ENCODE measurements around the gene RIMS4.
"Not testable (repeated sequence)": the region's sequence is repeated elsewhere in the genome, so short reads cannot be mapped to it uniquely, and the experiment has no call there.

RIMS4 gene

DNA sequence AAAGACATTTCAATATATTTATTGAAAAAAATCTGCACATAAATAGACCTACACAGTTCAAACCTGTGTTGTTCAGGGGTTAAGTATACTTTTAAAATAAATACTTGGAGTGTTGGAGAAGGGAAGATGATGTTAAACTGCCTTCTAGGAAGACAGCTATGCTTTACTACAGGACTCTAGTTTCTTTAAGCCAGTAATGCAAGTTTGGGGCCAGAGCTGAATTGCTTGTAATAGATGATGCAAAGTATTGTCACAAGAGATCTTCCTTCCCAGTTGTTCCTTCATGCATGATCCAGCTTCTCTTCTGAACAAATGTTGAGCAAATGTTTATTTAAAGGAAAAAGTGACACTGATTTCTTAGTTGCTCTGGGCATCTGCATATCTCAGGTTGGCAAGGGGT lies 20.2 kb upstream of the RIMS4 start:
- DNase-seq (ENCODE audit: low read depth): no peak

DNA sequence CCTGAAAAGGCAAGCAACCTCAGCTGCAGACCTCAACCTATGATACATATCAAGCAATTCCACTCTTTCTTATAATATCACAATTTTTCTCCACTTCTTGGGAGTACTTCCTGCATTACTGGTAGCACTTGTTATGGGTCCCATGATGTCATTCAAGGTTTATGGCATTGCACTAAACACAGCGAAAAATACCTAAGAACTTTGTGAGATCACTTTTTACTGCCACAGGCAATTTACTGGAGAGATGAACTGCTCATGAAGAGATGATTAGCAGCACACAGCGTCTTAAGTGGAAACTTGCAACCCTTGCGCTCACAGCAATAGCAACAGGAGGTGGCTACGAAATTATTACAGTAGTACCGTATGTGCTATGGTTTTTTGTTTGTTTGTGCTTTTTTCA lies 19.3 kb upstream of the RIMS4 start:
- DNase-seq (ENCODE audit: low read depth): no peak

DNA sequence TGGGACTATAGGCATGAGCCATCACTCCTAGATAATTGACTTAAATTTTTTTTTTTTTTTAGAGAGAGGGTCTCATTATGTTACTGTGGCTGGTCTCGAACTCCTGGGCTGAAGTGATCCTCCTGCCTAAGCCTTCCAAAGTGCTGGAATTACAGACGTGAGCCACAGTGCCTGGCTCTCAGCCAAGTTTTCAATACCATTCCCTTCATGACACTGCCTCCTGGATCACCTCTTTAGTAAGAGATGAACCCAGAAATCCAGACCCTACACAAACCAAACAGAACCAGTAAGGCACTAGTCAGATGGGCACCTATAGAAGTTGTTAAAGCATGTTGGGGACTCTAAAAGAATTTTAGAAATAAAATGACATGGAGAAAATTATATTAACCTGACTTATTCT lies 18.3 kb upstream of the RIMS4 start:
- no peak for DNase-seq (ENCODE audit: low read depth)

DNA sequence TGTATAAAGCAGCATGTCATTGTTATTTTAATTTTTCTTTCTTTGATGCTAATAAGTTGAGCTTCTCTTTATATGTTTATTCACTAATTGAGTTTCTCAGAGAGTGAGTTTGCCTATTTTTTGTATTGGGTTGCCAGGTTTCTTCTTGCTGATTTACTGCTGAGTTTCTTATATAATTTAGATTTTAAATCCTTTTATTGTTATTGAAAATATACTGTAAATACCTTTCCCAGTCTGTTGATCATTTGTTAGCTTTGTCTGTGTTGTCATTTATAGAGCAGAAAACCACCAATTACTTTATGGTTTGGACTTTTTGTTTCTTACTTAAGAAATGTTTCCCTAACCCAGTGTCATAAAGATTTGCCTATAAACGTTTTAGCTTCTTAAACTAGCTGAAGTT lies 17.1 kb upstream of the RIMS4 start:
- no peak for DNase-seq (ENCODE audit: low read depth)

DNA sequence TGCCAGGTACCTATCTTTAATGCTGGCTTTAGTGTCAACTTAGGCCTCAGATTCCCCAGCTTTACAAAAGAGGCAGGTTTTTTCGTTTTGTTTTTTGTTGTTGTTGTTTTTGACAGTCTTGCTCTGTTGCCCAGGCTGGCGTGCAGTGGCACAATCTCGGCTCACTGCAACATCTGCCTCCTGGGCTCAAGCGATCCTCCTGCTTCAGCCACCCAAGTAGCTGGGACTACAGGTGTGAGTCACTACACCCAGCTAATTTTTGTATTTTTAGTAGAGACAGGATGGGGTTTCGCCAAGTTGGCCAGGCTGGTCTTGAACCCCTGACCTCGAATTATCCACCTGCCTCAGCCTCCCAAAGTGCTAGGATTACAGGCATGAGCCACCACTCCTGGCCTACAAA lies 11.2 kb upstream of the RIMS4 start:
- DNase-seq (ENCODE audit: low read depth): not testable (repeated sequence)

DNA sequence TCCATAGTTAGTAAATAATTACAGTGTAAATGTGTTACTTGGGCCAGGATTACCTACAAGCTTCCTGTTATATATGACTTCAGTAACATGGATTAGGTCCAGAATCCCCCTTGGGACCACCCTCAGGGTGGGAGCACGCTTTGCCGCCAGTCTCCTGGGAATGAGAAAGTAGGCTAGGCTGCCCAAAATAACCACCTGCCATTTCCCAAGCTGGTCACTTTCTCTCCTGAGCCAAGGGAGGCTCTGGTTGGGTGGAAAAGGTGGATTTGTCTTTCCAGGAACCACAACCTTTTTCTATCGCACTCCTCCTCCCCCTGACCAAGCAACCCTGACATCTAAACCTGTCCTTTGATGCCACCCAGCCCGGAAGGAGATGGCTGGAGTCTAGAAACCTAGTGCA lies 9.6 kb upstream of the RIMS4 start:
- no peak for DNase-seq (ENCODE audit: low read depth)

DNA sequence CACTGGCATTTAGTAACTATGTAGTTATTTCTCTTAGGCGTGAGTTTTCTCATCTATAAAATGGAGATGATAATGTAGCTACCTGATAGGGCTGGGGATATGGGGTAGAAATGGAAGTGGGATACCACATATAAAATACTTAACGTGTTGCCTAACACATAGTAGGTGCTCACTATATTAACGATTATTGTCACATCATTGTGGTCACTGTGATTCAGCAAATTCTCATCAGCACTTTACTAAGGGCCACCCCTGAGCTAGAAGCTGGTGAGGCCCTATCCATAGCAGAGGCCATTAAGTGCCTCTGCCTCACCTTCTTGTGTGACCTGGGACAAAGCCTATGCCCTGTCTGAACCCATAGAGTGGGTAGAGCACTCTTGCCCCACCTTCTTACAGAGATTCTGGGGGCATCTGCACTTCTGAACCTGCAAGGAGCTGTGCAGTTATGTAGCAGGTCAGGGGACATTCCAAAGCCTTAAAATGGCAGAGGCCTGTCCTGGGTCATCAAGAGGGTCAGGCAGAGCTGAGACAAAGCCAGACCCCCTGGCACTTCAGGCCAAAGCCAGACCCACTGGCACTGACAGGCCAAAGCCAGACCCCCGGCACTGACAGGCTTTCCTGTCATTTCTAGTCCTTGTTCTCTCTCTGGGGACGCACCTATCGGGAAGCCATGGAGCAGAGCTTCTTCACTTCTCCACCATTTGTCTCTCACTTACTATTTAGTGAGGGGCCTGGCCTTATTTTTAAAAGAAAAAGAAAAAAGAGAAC lies 7.0 kb upstream of the RIMS4 start:
- no peak for DNase-seq (ENCODE audit: low read depth)

DNA sequence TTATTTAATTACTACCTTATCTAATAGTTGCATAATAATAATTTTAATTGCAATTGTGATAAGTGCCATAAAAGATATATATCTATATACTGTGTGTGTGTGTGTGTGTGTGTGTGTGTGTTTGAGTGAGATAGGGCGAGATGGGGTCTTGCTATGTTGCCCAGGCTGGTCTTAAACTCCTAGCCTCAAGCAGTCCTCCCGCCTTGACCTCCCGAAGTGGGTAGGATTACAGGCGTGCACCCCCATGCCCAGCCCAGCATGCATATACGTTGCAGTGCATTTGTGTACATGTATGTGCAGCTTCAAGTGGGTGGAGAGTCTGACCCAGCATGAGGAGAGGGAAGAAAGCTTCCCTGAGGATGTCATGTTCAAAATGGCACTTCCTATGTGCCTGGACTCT lies 4.6 kb upstream of the RIMS4 start:
- DNase-seq (ENCODE audit: low read depth): no peak

DNA sequence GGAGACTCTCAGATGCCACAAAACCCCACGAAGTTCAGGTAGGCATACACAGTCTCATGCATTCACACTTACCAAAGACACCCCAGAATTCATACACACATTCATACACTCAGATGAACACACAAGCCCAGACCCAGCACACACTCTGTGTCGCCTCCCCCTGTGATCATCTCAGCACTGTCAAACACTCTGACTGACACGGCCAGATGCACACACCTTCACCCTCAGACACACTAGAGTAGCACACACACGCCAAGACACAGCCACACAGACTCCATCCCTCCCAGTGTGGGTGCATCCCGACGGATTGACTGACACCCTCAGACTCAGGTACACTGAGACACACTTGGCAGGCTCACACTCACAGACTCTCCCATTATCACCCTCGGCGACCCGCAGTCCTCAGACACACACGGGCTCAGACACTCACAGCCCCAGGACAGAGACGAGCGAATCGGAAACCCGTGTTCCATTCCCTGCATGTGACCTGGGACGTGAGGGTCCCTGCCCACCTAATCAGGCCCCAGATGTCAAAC lies 872 bp upstream of the RIMS4 start:
- DNase-seq (ENCODE audit: low read depth): no peak

DNA sequence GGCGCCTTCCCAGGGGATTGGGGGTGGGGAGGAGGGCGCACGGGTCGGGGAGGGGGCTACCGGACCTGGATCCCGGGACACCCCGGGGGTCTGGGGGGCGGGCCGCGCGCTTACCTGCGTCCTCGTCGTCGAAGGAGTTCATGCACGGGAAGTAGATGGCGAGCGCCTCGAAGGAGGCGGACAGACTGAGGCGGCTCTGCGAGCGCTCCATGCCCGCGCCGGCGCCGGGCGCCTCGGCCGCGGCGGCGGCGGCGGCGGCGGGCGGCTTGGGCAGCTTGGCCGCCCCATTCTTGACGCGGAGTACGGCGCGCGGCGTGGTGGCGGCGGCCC lies 320 bp downstream of the RIMS4 start:
- DNase-seq (ENCODE audit: low read depth): no peak

DNA sequence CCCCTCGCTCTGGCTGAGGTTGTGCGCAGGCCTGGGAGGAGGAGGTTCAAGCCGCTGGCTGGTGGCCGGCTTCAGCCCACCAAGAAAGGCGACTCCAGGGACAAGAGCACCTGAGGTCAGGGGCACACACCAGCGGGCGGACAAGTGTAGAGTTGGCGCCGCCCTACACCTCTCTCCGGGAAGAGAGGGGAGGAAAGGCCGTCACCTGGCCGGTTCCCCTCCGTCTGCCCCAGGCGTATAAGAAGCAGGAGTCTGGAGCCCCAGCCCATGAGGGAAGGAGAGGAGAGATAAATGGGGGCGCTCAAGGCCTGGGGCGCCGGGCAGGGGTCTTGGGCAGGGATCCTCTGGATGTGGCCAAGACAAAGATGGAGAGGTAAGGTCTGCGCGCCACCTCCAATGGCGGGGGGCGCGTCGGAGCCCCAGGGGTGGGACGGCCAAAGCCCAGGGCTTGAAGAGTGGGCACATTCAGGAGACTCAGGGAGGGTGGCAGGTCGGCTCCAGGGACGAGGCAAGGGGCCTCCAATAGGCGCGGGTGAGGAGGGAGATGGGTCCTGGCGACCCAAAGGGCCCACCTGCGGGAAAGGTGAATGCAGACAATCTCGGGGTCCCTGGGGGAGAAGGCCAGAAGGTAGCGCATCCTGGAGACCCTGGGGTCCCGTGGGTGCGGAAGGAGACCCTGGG lies 826 bp downstream of the RIMS4 start:
- no peak for DNase-seq (ENCODE audit: low read depth)

DNA sequence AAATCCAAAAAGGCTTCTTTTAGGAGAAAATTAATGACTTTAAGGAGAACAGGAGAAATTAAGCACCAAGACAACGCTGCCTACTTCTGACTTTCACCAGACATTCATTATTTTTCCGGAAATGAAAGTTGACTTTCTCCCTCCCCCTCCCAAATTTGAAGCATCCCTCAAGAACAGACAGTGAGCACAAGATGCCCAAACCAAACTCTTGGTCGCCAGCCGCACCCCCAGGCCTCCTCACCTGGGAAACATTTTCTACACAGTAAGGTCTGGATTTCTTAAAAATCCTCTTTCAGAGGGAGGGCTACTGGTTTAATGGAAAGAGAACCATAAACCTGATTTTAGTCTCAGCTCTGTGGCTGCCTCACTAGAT lies 2.7 kb downstream of the RIMS4 start:
- DNase-seq (ENCODE audit: low read depth): no peak

DNA sequence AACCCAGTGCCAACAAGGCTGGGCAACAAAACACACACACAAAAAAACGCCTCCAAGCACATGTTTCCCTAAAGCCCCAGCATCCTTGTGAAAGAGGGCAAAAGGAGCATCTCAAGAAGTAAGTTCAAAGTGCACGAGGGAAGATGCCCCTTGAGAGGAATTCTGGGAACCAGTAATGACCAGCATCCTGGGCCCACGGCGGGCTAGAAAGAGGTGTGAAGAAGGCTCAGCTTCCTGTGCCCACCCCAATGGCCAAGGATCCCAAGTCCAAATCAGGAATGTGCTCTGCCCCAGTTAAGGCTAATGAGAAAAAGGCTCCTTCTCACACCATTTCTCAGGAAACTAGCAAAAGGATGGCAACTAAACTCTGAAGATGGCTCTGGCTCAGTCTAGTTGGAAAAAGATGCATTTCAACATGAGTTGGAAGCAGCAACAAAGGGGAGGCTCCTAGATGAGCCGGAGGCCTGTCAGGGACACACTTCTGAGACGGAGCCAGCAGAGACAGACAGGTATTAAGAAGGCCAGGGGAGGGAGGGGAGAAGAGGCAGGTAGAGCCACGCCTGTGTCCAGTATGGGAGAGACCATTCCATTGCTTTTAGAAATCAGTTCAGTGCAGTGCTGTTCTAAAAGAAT lies 3.2 kb downstream of the RIMS4 start:
- no peak for DNase-seq (ENCODE audit: low read depth)

DNA sequence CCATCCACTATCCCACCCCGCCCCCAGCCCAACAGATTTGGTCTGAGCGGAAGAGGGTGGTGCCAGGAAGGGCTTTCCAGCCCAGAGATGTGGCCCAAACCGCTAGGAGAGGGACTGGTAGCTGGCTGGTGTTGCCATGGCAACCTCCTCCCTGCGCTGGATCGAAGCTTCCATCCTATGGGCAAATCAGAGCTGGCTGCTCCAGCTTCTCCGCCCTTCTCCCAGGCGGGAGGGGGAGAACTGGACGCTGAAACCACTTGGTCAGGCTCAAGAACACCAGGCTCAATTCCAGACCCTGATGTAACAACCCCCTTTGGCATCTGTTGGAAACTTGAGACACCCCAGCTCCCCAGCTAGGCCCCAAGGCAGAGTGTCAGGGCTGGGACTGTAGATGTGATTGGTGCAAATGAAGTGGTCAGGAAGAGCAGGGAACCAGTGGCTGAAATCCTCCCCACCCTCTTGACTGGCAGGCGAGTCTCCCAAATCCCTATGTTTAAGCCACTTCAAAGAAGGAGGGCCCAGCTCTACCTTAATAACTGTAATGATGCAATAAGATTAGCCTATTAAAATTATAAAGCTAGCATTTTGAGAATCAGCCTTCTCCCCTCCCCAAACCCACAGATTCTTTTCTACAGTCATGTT lies 4.2 kb downstream of the RIMS4 start:
- no peak for DNase-seq (ENCODE audit: low read depth)

DNA sequence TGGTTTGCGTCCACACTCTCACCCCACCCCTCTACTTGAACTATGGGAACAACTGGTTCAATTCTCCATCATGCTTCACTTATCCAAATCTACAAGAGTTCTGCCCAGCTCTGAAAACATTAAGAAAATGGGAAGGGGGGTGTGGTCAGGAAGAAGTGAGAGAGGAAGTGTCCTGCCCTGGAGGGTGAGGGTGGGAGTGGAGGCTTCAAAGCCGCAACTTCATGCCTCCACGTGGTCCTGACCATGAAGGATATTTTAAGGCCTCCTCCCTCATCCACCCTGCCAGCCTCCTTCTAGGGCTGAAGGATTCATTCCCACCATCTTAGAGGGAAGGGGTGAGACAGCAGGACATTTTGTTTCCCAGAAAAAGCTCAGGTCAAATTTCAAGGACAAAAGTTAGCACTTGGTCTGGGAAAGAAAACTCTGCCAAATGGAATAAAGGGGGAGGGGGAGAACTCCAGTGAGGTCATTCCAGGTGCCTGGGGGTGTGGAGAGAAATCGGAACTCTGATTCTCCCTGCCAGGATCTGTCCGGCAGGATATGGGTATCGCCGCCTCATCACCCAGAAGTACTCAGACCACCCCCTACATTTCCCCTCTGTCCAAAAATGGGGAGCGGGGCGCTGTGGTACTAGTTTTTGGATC lies 4.9 kb downstream of the RIMS4 start:
- no peak for DNase-seq (ENCODE audit: low read depth)

DNA sequence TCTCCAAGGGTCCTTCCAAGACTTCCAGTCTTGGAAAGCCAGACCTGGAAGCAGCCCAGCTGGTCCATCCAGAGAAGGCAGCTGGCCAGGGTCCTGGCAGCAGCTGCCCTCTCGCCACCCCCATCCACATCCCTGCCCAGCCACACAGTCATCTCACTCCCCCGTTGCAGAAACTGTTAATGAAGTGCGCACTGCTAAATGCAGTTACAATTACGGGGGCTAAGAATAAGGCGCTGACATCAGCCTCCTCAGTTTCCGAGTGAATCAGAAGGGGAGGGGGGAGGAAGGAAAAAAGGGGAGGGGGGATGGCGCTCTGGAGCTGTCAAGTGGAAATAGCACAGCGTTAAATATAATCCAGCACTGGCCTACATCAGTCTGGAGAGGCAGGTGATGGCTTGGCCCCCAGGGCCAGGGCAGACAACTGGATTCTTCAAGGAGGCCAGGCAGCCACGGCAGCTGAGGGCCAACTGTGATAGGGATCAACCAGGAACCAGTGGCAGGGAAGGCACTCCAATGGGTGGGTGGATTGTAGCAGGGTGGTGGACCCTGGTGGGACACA lies 6.9 kb downstream of the RIMS4 start:
- DNase-seq (ENCODE audit: low read depth): no peak

DNA sequence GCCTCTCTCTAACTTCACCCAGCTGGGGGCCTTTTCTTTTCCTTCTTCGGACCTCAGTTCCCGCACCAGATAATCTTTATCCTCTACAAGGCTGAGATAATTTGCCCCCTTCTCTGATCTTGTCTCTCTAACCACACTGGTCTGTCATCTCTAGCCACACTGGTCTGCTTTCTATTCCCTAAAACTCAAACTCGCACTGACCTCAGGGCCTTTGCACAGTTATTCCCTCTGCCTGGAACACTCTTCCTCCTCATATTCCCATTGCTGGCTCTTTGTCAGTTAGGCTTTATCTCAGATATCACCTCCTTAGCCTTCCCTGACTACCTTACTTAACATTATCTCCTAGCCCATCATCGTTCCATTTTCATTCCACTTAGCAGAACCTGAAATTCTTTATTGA lies 7.6 kb downstream of the RIMS4 start:
- no peak for DNase-seq (ENCODE audit: low read depth)

DNA sequence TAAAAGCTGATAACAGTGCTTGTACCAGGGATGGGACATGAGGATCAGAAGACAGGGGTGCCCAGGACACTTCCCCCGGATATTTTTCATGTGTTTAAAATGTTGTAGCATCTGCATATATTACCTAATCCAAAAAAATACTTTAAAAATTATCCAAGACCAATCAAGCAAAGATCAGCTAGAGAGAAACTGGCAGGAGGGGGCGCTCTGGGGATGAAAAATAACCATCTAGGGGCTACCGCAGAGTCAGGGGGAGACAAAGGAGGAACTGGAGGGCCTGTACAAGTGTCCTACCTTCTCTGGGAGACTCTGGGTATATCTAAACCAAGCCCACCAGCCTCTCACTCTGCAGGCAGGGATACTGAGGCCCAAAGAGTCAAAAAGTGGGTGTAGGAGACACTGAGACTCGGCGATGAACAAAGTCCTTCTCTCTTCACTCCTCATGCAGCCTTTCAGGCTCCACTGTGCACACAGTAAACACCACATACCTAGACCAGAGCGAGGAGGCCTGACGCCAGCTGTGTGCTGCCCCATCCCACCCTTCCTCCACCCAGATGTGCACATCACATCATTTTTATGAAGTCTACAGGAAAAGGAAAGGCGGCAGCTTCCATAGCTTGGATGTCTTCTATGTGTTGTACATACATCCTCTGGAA lies 9.8 kb downstream of the RIMS4 start:
- no peak for DNase-seq (ENCODE audit: low read depth)

DNA sequence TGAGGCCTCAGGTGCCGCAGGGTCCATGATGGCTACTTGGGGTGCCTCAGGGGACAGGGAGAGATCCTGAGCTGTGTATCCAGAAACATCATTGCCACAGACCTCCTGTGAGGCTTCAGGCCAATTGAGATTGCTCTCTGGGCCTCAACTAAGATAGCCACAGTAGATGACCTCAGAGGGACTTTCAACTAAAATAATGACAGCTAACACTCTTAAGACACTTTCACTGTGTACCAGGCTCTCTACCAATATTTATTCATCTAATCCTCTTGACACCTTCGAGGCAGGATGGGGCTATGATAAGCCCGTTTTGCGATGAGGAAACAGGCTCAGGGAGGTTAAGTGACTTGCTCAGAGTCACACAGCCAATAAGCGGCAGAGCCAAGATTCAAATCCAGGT lies 10.7 kb downstream of the RIMS4 start:
- no peak for DNase-seq (ENCODE audit: low read depth)

DNA sequence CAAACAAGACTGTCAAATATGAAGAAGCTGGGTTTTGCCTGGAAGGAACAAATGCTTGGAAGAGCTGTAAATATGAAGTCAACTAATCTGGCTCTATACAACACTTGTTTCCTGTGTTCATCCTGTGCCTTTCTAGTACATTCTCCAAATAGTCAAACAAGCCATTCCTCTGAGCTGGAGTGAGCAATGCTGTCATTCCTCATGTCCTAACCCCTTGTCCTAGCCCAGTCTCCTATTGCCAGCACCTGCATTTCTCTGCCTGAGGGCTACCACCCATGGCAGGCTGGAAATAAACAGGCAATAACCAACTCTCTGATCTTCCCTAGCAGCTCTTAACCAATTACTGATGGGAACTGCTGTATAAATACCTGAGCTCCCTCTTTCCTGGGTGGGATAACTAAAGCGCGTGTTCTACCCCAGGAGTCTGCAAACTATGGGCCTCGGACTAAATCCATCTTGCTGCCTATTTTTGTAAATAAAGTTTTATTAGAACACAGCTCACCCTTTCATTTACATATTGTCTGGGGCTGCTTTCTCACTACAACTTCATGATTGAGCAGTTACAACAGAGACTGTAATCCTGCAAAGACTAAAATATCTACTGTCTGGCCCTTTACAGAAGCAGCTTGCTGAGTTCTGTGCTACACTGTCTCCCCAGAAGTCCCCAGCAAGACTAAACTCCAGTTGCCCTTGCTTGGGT lies 13.4 kb downstream of the RIMS4 start:
- DNase-seq (ENCODE audit: low read depth): no peak

DNA sequence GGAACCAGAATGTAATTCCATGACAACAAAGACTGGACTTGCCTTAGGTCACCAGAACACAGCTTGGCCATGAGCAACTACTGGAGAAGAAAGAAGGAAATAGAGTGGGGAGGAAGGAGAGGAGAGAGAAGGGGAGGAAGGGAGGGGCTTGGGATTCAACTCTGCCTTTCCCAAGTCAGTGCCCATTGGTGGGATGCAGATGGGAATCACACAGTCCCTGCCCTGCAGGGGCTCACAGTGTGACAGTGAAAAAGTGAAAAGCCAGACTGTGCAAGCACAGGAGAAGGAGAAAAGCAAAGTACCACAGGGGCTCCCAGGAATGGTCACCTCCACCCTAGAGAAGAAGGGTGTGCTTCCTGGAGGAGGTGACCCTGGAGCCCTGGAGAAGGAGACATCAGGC lies 14.0 kb downstream of the RIMS4 start:
- no peak for DNase-seq (ENCODE audit: low read depth)
